Activated naive CD4-positive, alpha-beta T cell treated with anti-CD3 and anti-CD28 coated beads for 36 hours (primary cell): ENCODE results near the gene CEMIP2. TPM values are rescaled to one million over a fixed set of nuclear protein-coding genes. Genes with fewer than 3 reads are reported as not detected.

Experiments used
- CTCF ChIA-PET: fragments of 350-600 bp; sonication (Branson Sonifier 250); formaldehyde crosslinking; loops from one replicate; lab custom pipeline; 2021; ENCODE audit warnings: antibody characterized with exemption; lab: Charles Lee
- DNase-seq: peaks from one replicate; pipeline ENCODE4 v3.0.0-alpha.2; 2020
- H3K27ac Mint-ChIP-seq: one replicate; pipeline ENCODE4 v1.8.0; 2021; ENCODE audit warnings: mild to moderate bottlenecking, mixed read lengths
- H3K27me3 Mint-ChIP-seq: one replicate; pipeline ENCODE4 v1.8.0; 2021; ENCODE audit warnings: low read depth, mixed read lengths
- H3K36me3 Mint-ChIP-seq: one replicate; pipeline ENCODE4 v1.8.0; 2021; ENCODE audit warnings: low read depth, mixed read lengths
- H3K4me1 Mint-ChIP-seq: one replicate; pipeline ENCODE4 v1.8.0; 2021; ENCODE audit warnings: low read depth, mixed read lengths
- H3K4me3 Mint-ChIP-seq: one replicate; pipeline ENCODE4 v1.8.0; 2021; ENCODE audit warnings: mild to moderate bottlenecking, moderate library complexity, mixed read lengths
- H3K9me3 Mint-ChIP-seq: one replicate; pipeline ENCODE4 v1.8.0; 2021; ENCODE audit warnings: mixed read lengths
- intact Hi-C: fragments of 100-400 bp; cut with micrococcal nuclease; formaldehyde crosslinking; loops from one replicate; pipeline ENCODE4 v1.15.1; 2023
- total RNA-seq, 2 experiments: library from RNA; stranded (reverse); gene quantifications; one replicate each; pipeline ENCODE4 v1.2.3, GENCODE V29; 2021

The CEMIP2 gene
- total RNA-seq, 2 experiments from 2014 or later = 36.4 to 39.7 TPM

- DNase-seq = no peak
- Mint-ChIP-seq H3K4me1 (peaks cover 25% of the 10 kb centered on the region), H3K9me3 (no peaks in the 10 kb centered on the region), H3K36me3 (peaks cover 7% of the 10 kb centered on the region), H3K27me3 (no peaks in the 10 kb centered on the region), H3K4me3 (peak overlapping the region; percentile 80), H3K27ac (no peak overlapping the region)
- intact Hi-C loops = no loop called here
- CTCF ChIA-PET = interaction anchor here (0.6 to 6.2 kb wide), 10 partner anchors 7 to 485 kb away, joined by 3 to 48 read pairs (median 8); no protein-coding TSS in a partner anchor
Observed at GRCh38 chr9:71770170-71770569, 1.9 kb upstream of the CEMIP2 start.

DNA sequence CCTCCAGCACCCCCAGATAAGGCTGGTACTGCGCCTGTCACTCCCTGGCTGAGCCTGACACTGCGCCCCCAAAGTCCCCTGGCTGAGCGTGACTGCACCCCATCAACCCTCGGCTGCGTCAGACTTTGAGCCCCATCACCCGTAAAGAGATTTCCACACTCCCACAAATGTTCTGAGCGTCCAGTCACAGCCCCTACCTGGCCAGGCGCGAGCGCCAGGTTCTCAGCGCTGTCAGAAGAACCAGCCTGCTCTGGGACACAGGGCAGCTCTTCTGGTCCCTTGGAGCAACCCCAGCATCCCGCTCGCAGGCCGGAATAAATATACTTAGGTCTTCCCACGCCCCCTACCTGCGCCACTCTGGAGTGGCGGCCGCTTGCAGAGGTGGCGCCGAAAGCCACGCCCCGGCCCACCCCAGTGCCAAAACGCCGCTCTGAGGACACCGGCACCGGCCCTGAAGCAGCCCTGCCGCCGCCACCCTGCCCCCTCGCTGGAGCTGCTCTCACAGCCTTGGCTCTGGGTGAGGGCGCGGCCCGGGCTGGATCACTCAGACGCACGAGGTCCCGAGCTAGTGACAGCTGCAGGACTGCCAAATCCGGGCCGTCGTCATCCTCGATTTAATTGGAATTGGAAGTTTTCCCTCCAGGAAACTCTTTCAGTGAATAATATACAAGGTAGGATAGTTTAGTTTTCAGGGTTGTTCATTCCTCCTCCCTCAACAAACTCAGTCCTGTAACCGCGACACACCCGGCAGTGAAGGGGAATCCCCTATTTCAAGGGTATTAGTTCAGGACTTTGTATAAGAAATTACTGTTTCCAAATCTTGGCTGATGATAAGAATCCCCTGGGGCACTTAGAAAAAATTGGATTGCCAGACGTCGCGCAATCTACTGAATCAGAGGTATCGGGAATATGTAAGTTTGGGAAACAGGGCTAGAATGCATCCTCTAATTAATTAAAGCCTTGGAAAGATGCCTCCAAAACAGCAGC lies 1.2 kb upstream of the CEMIP2 start:
- peak; percentile 69 for DNase-seq
- intact Hi-C loops = loop anchor here (1.0 to 10.0 kb wide), 12 partner anchors 39 to 1385 kb away; partner anchors contain the start of genes ANXA1, KLF9 and ZFAND5
- peaks cover 28% of the 10 kb centered on the region for H3K4me1 Mint-ChIP-seq
- no peaks in the 10 kb centered on the region for H3K27me3 Mint-ChIP-seq
- no peaks in the 10 kb centered on the region for H3K9me3 Mint-ChIP-seq
- peak overlapping the region; percentile 80 for H3K4me3 Mint-ChIP-seq
- peaks cover 7% of the 10 kb centered on the region for H3K36me3 Mint-ChIP-seq
- CTCF ChIA-PET = interaction anchor here (0.6 to 6.2 kb wide), 16 partner anchors 8 to 1064 kb away, joined by 3 to 48 read pairs (median 5); no protein-coding TSS in a partner anchor
- H3K27ac Mint-ChIP-seq = peak overlapping the region; percentile 56

DNA sequence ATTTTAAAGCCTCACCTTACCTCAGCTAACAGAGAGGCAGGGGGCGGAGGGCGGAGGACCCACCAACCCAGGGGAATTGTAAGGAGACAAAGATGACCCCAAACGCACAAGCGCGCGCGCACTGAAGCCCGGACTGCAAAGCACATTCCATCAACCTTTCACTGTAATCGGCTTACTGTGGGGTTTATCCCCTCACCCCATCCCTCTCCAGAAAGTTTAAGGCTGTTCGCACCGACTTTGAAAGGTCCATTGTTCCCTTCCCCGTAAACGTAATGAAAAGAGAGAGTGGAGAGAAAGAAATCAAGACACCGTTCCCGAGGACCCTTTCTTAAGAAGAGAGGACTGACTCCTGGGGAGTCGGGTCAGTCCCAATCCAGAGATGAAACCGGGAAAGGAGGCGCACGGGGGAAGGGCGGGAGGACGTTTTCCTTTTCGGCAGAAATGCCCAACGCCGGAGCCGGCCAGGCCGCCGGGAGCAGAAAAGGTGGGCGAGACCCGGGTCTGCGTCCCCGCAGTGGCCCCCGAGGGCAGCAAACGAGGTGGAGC lies 464 bp downstream of the CEMIP2 start:
- intact Hi-C loops = loop anchor here (1.0 to 10.0 kb wide), 12 partner anchors 27 to 1387 kb away; partner anchors contain the start of genes ABHD17B, ANXA1, C9orf85 and KLF9
- peaks cover 7% of the 10 kb centered on the region for H3K36me3 Mint-ChIP-seq
- H3K4me1 Mint-ChIP-seq = peaks cover 43% of the 10 kb centered on the region
- peak overlapping the region; percentile 86 for H3K4me3 Mint-ChIP-seq
- H3K9me3 Mint-ChIP-seq = no peaks in the 10 kb centered on the region
- CTCF ChIA-PET = interaction anchor here (0.7 to 6.2 kb wide), 9 partner anchors 9 to 164 kb away, joined by 3 to 48 read pairs (median 4); no protein-coding TSS in a partner anchor
- peak; percentile 21 for DNase-seq
- H3K27ac Mint-ChIP-seq = peak overlapping the region; percentile 91
- no peaks in the 10 kb centered on the region for H3K27me3 Mint-ChIP-seq

- H3K27ac Mint-ChIP-seq = peak overlapping the region; percentile 91
- H3K4me3 Mint-ChIP-seq = peak overlapping the region; percentile 86
- H3K27me3 Mint-ChIP-seq = no peaks in the 10 kb centered on the region
- intact Hi-C loops = loop anchor here (5.0 to 10.0 kb wide), 5 partner anchors 598 to 1388 kb away; partner anchors contain the start of genes ANXA1, KLF9 and ZFAND5
- H3K36me3 Mint-ChIP-seq = peaks cover 7% of the 10 kb centered on the region
- no peaks in the 10 kb centered on the region for H3K9me3 Mint-ChIP-seq
- peaks cover 48% of the 10 kb centered on the region for H3K4me1 Mint-ChIP-seq
- no peak for DNase-seq
- CTCF ChIA-PET = interaction anchor here (0.5 to 6.2 kb wide), 9 partner anchors 10 to 163 kb away, joined by 3 to 48 read pairs (median 4); no protein-coding TSS in a partner anchor
Observed at GRCh38 chr9:71767163-71767775, 1.0 kb downstream of the CEMIP2 start.

DNA sequence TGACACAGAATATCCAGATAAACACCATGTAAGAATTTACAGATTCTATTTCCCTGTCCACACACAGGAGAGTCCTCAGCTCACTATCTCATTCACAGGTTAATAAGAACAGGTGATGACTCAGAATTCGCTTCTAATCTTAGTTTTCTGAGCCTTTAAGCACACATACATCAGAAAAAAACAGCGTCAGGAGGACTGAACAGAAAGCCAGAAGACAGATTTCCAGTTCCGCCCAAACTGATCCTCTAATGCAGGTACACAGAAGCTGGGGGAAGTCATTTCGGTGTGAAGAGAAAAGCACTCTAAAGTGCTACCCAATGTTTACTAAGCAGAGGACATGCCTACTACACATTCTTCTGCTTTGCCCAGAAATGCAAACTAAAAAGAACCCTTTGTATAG lies 1.6 kb downstream of the CEMIP2 start:
- Mint-ChIP-seq H3K36me3 (peaks cover 7% of the 10 kb centered on the region), H3K27ac (peak overlapping the region; percentile 91), H3K9me3 (no peaks in the 10 kb centered on the region), H3K4me1 (peaks cover 54% of the 10 kb centered on the region), H3K4me3 (peak overlapping the region; percentile 86), H3K27me3 (no peaks in the 10 kb centered on the region)
- intact Hi-C loops = loop anchor here (1.0 to 10.0 kb wide), 8 partner anchors 8 to 1388 kb away; partner anchors contain the start of genes ANXA1, KLF9 and ZFAND5
- DNase-seq = peak; percentile 70
- CTCF ChIA-PET = interaction anchor here (0.5 to 6.2 kb wide), 8 partner anchors 11 to 163 kb away, joined by 3 to 48 read pairs (median 4); no protein-coding TSS in a partner anchor

DNA sequence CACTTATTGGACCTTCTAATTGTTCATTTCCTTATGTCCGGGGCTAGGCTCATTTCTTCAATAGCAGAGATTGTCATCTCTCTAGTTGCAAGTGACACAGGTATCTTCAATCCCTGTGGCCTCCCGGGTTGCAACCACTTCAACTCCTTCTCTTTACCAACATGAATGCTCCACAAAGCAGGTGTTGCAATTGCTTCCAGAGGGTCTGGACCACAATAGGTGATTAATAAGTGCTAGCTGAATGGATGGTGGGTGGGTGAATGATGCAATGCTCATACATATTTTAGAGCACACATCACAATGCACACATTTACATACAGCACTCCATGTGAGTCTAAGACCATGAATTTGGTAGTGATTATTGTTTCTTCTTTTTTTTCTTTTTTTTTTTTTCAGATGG lies 2.6 kb downstream of the CEMIP2 start:
- DNase-seq = peak; percentile 38
- H3K36me3 Mint-ChIP-seq = peaks cover 7% of the 10 kb centered on the region
- CTCF ChIA-PET = interaction anchor here (0.7 to 6.2 kb wide), 5 partner anchors 14 to 273 kb away, joined by 3 to 48 read pairs (median 4); no protein-coding TSS in a partner anchor

GRCh38 chr9:71764891-71765290 lies 3.4 kb downstream of the CEMIP2 start:
- Mint-ChIP-seq H3K27me3 (no peaks in the 10 kb centered on the region), H3K36me3 (peaks cover 7% of the 10 kb centered on the region), H3K27ac (peak overlapping the region; percentile 78), H3K9me3 (no peaks in the 10 kb centered on the region), H3K4me3 (peak overlapping the region; percentile 52), H3K4me1 (peaks cover 65% of the 10 kb centered on the region)
- DNase-seq = no peak
- intact Hi-C loops = loop anchor here (2.0 to 10.0 kb wide), 6 partner anchors 30 to 1390 kb away; partner anchors contain the start of genes ANXA1, KLF9 and ZFAND5
- CTCF ChIA-PET = interaction anchor here (0.6 to 6.2 kb wide), 8 partner anchors 13 to 1163 kb away, joined by 3 to 48 read pairs (median 4); no protein-coding TSS in a partner anchor

More for the DNA sequence above, 2.6 kb downstream of the CEMIP2 start:
- Mint-ChIP-seq H3K27ac (peak overlapping the region; percentile 91), H3K27me3 (no peaks in the 10 kb centered on the region), H3K4me3 (peak overlapping the region; percentile 86), H3K9me3 (no peaks in the 10 kb centered on the region), H3K4me1 (peaks cover 63% of the 10 kb centered on the region)
- intact Hi-C loops = loop anchor here (1.0 to 10.0 kb wide), 9 partner anchors 7 to 1389 kb away; partner anchors contain the start of genes ANXA1, KLF9 and ZFAND5

GRCh38 chr9:71764463-71764862 lies 3.9 kb downstream of the CEMIP2 start:
- Mint-ChIP-seq H3K27me3 (no peaks in the 10 kb centered on the region), H3K4me3 (peak overlapping the region; percentile 52), H3K4me1 (peaks cover 62% of the 10 kb centered on the region), H3K36me3 (peaks cover 7% of the 10 kb centered on the region), H3K27ac (peak overlapping the region; percentile 78), H3K9me3 (no peaks in the 10 kb centered on the region)
- CTCF ChIA-PET = interaction anchor here (0.6 to 6.2 kb wide), 8 partner anchors 13 to 1162 kb away, joined by 3 to 48 read pairs (median 4); no protein-coding TSS in a partner anchor
- intact Hi-C loops = loop anchor here (2.0 to 10.0 kb wide), 4 partner anchors 30 to 1390 kb away; partner anchors contain the start of genes ANXA1 and ZFAND5
- DNase-seq = no peak

GRCh38 chr9:71763832-71764231 lies 4.5 kb downstream of the CEMIP2 start:
- intact Hi-C loops = loop anchor here (2.0 to 10.0 kb wide), 5 partner anchors 29 to 1391 kb away; partner anchors contain the start of genes ANXA1 and ZFAND5
- CTCF ChIA-PET = interaction anchor here (1.8 kb wide), 1 partner anchor 48 kb away, joined by 9 read pairs; no protein-coding TSS in a partner anchor
- H3K27ac Mint-ChIP-seq = peak overlapping the region; percentile 61
- peaks cover 69% of the 10 kb centered on the region for H3K4me1 Mint-ChIP-seq
- H3K36me3 Mint-ChIP-seq = peaks cover 7% of the 10 kb centered on the region
- no peaks in the 10 kb centered on the region for H3K9me3 Mint-ChIP-seq
- no peak overlapping the region for H3K4me3 Mint-ChIP-seq
- H3K27me3 Mint-ChIP-seq = no peaks in the 10 kb centered on the region
- no peak for DNase-seq

GRCh38 chr9:71762900-71763653 lies 5.2 kb downstream of the CEMIP2 start:
- Mint-ChIP-seq H3K27ac (peak overlapping the region; percentile 57), H3K27me3 (no peaks in the 10 kb centered on the region), H3K4me3 (no peak overlapping the region), H3K36me3 (peaks cover 7% of the 10 kb centered on the region), H3K4me1 (peaks cover 76% of the 10 kb centered on the region), H3K9me3 (no peaks in the 10 kb centered on the region)
- CTCF ChIA-PET = interaction anchor here (0.5 to 1.0 kb wide), 4 partner anchors 13 to 278 kb away, joined by 4 to 5 read pairs (median 4); no protein-coding TSS in a partner anchor
- intact Hi-C loops = loop anchor here (1.0 to 10.0 kb wide), 5 partner anchors 28 to 1392 kb away; partner anchors contain the start of genes ANXA1 and ZFAND5
- no peak for DNase-seq
